ENCODE measurements around the gene KREMEN2.

Gene KREMEN2

DNA sequence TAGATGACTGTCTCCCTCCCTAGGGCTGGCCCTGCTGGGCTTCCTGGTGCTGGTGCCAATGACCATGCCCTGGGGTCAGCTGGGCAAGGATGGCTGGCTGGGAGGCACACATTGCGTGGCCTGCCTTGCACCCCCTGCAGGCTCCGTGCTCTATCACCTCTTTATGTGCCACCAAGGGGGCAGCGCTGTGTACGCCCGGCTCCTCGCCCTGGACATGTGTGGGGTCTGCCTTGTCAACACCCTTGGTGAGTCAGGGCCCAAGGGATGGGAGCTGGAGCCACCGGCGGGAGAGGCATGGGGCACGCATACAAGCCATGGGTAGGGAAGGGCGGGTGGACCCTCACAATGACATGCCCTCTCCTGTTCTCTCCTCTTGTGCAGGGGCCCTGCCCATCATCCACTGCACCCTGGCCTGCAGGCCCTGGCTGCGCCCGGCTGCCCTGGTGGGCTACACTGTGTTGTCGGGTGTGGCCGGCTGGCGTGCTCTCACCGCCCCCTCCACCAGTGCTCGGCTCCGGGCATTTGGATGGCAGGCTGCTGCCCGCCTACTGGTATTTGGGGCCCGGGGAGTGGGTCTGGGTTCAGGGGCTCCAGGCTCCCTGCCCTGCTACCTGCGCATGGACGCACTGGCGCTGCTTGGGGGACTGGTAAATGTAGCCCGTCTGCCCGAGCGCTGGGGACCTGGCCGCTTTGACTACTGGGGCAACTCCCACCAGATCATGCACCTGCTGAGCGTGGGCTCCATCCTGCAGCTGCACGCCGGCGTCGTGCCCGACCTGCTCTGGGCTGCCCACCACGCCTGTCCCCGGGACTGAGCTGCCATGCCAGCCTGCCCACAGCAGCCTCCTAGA is 7.3 kb downstream of the KREMEN2 start:
- no peak overlapping the region for H3K4me3 ChIP-seq (ENCODE audit: low read depth, low read length)
- TF ChIP-seq, protein P1, sequence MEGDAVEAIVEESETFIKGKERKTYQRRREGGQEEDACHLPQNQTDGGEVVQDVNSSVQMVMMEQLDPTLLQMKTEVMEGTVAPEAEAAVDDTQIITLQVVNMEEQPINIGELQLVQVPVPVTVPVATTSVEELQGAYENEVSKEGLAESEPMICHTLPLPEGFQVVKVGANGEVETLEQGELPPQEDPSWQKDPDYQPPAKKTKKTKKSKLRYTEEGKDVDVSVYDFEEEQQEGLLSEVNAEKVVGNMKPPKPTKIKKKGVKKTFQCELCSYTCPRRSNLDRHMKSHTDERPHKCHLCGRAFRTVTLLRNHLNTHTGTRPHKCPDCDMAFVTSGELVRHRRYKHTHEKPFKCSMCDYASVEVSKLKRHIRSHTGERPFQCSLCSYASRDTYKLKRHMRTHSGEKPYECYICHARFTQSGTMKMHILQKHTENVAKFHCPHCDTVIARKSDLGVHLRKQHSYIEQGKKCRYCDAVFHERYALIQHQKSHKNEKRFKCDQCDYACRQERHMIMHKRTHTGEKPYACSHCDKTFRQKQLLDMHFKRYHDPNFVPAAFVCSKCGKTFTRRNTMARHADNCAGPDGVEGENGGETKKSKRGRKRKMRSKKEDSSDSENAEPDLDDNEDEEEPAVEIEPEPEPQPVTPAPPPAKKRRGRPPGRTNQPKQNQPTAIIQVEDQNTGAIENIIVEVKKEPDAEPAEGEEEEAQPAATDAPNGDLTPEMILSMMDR (IDR thresholded peaks at IDR 0.05; ENCODE audit: low read depth, low read length, missing control alignments): no peak
- DNase-seq (ENCODE audit: low read depth): no peak

- DNase-seq (ENCODE audit: low read depth): no peak
Observed at GRCh38 chr16:2971985-2972784, 8.1 kb downstream of the KREMEN2 start.

GRCh38 chr16:2973093-2973492 is 9.0 kb downstream of the KREMEN2 start:
- no peak overlapping the region for H3K4me3 ChIP-seq (ENCODE audit: low read depth, low read length)
- DNase-seq (ENCODE audit: low read depth): no peak
- TF ChIP-seq, protein P1 (IDR thresholded peaks at IDR 0.05; ENCODE audit: low read depth, low read length, missing control alignments): no peak

More at GRCh38 chr16:2971985-2972784, 8.1 kb downstream of the KREMEN2 start:
- H3K4me3 ChIP-seq (ENCODE audit: low read depth, low read length): no peak overlapping the region
- TF ChIP-seq, protein P1 (IDR thresholded peaks at IDR 0.05; ENCODE audit: low read depth, low read length, missing control alignments): no peak

DNA sequence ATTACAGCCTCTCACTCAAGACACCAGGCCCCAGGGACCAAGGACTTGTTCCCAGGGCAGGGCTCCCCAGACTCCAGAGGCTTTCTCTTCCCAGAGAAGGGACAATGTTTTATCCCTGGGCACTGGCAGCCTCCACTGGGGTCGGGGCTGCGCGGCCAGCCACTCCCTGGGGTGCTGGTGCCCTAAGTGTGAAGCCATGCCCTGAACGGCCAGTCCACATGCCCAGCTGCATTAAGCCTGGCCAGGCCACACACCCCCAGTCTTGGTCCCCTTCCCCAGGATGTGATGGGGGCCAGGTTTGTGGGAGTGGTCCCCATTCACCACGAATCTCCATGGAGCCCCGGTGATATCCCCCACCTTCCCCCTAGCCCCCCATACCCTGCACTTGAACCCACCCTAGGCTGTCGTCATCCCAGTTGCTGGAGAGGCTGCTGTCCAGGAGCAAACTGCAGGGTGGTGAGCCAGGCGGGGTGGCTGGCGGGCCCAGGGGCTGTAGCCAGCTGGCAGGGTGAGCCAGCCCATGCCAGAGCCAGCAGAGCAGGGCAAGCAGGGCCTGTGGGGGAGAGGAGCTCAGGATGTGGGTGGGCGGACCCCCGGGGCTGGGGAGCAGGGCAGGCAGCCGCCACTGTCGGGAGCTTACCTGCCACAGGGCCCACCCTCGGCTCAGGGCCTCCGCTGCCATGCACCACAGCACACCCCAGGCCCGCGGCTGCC is 9.7 kb downstream of the KREMEN2 start:
- H3K4me3 ChIP-seq (ENCODE audit: low read depth, low read length): no peak overlapping the region

GRCh38 chr16:2974319-2975056 is 10.4 kb downstream of the KREMEN2 start:
- no peak for DNase-seq (ENCODE audit: low read depth)
- no peak overlapping the region for H3K4me3 ChIP-seq (ENCODE audit: low read depth, low read length)
- TF ChIP-seq, protein P1 (IDR thresholded peaks at IDR 0.05; ENCODE audit: low read depth, low read length, missing control alignments): no peak

More for the DNA sequence above, 9.7 kb downstream of the KREMEN2 start:
- TF ChIP-seq, protein P1 (IDR thresholded peaks at IDR 0.05; ENCODE audit: low read depth, low read length, missing control alignments): no peak
- DNase-seq (ENCODE audit: low read depth): no peak

DNA sequence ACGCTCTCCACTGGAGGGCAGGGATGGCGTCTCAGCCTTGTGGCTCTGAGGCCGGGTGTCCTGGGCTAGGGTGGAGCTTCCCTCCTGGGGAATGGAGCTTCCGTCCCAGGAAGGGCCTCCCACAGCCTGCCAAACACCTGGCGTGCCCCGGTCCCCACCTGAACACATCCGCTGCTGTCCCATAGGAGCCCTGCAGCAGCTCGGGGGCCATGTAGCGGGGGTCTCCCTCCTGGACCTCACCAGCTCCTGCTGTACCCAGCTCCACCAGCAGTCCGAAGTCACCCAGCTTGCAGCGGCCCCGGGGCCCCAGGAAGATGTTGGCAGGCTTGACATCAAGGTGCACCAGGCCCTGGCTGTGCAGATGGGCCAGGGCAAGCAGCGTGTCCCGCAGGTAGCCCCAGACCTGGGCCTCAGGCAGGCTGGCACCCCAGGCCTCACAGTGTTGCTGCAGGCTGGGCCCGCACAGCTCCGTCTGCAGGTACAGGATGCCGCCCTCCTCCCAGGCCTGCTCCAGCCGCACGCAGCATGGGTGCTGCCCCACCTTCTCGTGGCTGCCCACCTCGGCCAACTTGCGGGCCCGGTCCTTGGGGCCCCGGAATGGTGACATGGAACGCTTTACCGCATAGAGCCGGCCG is 11.2 kb downstream of the KREMEN2 start:
- TF ChIP-seq, protein P1 (IDR thresholded peaks at IDR 0.05; ENCODE audit: low read depth, low read length, missing control alignments): no peak
- H3K4me3 ChIP-seq (ENCODE audit: low read depth, low read length): no peak overlapping the region
- no peak for DNase-seq (ENCODE audit: low read depth)

Data from GM12864 (cell line).